HEK293 (cell line): ENCODE data around the gene RNF212.

Source experiments
- CTCF ChIA-PET: fragments of 350-600 bp; formaldehyde crosslinking; extraction: SDS; loops from one replicate; lab custom pipeline; 2021; ENCODE audit warnings: antibody characterized with exemption; lab: Yijun Ruan, JAX
- POLR2A ChIA-PET: fragments of 300-600 bp; formaldehyde crosslinking; extraction: SDS; loops from one replicate; lab custom pipeline; 2020; ENCODE audit warnings: antibody characterized with exemption, inconsistent platforms; lab: Yijun Ruan, JAX
- H3K27ac ChIP-seq: fragments of 200-500 bp; sonication (Bioruptor generic); 2 replicates; pipeline ENCODE4 v1.5.1; 2014; ENCODE audit warnings: low read depth, low read length, control low read depth, inconsistent platforms; ENCODE audit errors: extremely low read depth
- H3K36me3 ChIP-seq, 2 experiments: fragments of 200-500 bp in 1 of 2; sonication (Bioruptor generic) in 1 of 2; 1 replicate in 1 of 2; 2 replicates in 1 of 2; pipeline ENCODE4 v1.5.1; 2014 to 2017; ENCODE audit warnings: inconsistent platforms in 2 of 2, low read length in 2 of 2; ENCODE audit not compliant: control insufficient read depth in 2 of 2, insufficient read depth in 1 of 2
- H3K4me1 ChIP-seq: fragments of 200-500 bp; sonication (Bioruptor generic); 2 replicates; pipeline ENCODE4 v1.5.1; 2014; ENCODE audit warnings: mild to moderate bottlenecking, low read length, inconsistent platforms; ENCODE audit not compliant: control insufficient read depth, insufficient read depth
- H3K4me3 ChIP-seq: 2 replicates; pipeline ENCODE4 v1.5.1; 2011; ENCODE audit warnings: low read depth, mild to moderate bottlenecking, control low read depth, low read length, moderate library complexity
- H3K9me3 ChIP-seq: fragments of 200-500 bp; sonication (Bioruptor generic); 2 replicates; pipeline ENCODE4 v1.5.1; 2014; ENCODE audit warnings: low read depth, low read length, inconsistent platforms; ENCODE audit not compliant: control insufficient read depth, insufficient read depth
- FEZF1 ChIP-seq: fragments of 450-650 bp; formaldehyde crosslinking; IDR thresholded peaks from 2 replicates; pipeline ENCODE4 v1.5.1; 2016; ENCODE audit warnings: missing biosample characterization, missing genetic modification characterization
- GLI2 ChIP-seq: fragments of 450-650 bp; formaldehyde crosslinking; IDR thresholded peaks from 2 replicates; pipeline ENCODE4; 2017; ENCODE audit warnings: missing biosample characterization, missing genetic modification characterization, low read depth, borderline replicate concordance
- TRIM28 ChIP-seq: IDR thresholded peaks from 2 replicates; pipeline ENCODE4 v1.6.1; 2011; ENCODE audit warnings: low read length, control low read depth, borderline replicate concordance
- WT1 ChIP-seq: fragments of 450-650 bp; formaldehyde crosslinking; IDR thresholded peaks from 2 replicates; pipeline ENCODE4 v1.5.1; 2016; ENCODE audit warnings: missing biosample characterization, missing genetic modification characterization
- ZBTB20 ChIP-seq: fragments of 450-650 bp; formaldehyde crosslinking; IDR thresholded peaks from 2 replicates; pipeline ENCODE4 v1.5.1; 2016; ENCODE audit warnings: missing biosample characterization, missing genetic modification characterization
- ZBTB48 ChIP-seq: fragments of 450-650 bp; formaldehyde crosslinking; IDR thresholded peaks from 2 replicates; pipeline ENCODE4 v1.5.1; 2016; ENCODE audit warnings: missing biosample characterization, missing genetic modification characterization
- ZNF138 ChIP-seq: fragments of 450-650 bp; formaldehyde crosslinking; IDR thresholded peaks from 2 replicates; pipeline ENCODE4 v1.5.1; 2016; ENCODE audit warnings: missing biosample characterization, missing genetic modification characterization, borderline replicate concordance
- ZNF184 ChIP-seq: fragments of 450-650 bp; IDR thresholded peaks from 2 replicates; pipeline ENCODE4 v1.5.1; 2018; ENCODE audit warnings: missing biosample characterization, mild to moderate bottlenecking, missing genetic modification characterization
- ZNF2 ChIP-seq: fragments of 450-650 bp; formaldehyde crosslinking; IDR thresholded peaks from 2 replicates; pipeline ENCODE4 v1.5.1; 2016; ENCODE audit warnings: missing biosample characterization, missing genetic modification characterization
- ZNF211 ChIP-seq: fragments of 450-650 bp; formaldehyde crosslinking; IDR thresholded peaks from 2 replicates; pipeline ENCODE4 v1.5.1; 2016; ENCODE audit warnings: low read depth, missing biosample characterization, missing genetic modification characterization
- ZNF221 ChIP-seq: fragments of 450-650 bp; formaldehyde crosslinking; IDR thresholded peaks from 2 replicates; pipeline ENCODE4 v1.5.1; 2017; ENCODE audit warnings: missing biosample characterization, missing genetic modification characterization, borderline replicate concordance
- ZNF266 ChIP-seq: fragments of 450-650 bp; formaldehyde crosslinking; IDR thresholded peaks from 2 replicates; pipeline ENCODE4 v1.5.1; 2016; ENCODE audit warnings: missing biosample characterization, missing genetic modification characterization, low read depth
- ZNF274 ChIP-seq, 2 experiments: fragments of 200-500 bp in 1 of 2; fragments of 450-650 bp in 1 of 2; sonication (Bioruptor generic) in 1 of 2; formaldehyde crosslinking in 1 of 2; IDR thresholded peaks; 2 replicates each; pipeline versions ENCODE4 v1.5.1 to v1.6.1; 2014 to 2016; ENCODE audit warnings: borderline replicate concordance in 1 of 2, inconsistent platforms in 1 of 2, low read length in 1 of 2, missing biosample characterization in 1 of 2, missing genetic modification characterization in 1 of 2
- ZNF335 ChIP-seq: fragments of 450-650 bp; formaldehyde crosslinking; conservative IDR thresholded peaks from 2 replicates; pipeline ENCODE4 v1.5.1; 2016; ENCODE audit warnings: missing biosample characterization, missing genetic modification characterization
- ZNF555 ChIP-seq: fragments of 450-650 bp; formaldehyde crosslinking; conservative IDR thresholded peaks from 2 replicates; pipeline ENCODE4 v1.5.1; 2017; ENCODE audit warnings: missing biosample characterization, mild to moderate bottlenecking, missing genetic modification characterization, inconsistent platforms
- ZNF792 ChIP-seq: fragments of 450-650 bp; formaldehyde crosslinking; IDR thresholded peaks from 2 replicates; pipeline ENCODE4 v1.5.1; 2016; ENCODE audit warnings: missing biosample characterization, missing genetic modification characterization
- TF ChIP-seq, protein P1 (sequence below): fragments of 450-650 bp; formaldehyde crosslinking; IDR thresholded peaks from 2 replicates; pipeline ENCODE4 v1.5.0; 2017; ENCODE audit warnings: missing biosample characterization, missing genetic modification characterization, borderline replicate concordance
- TF ChIP-seq, protein P2 (sequence below): fragments of 450-650 bp; formaldehyde crosslinking; IDR thresholded peaks from 2 replicates; pipeline ENCODE4 v1.5.1; 2017; ENCODE audit warnings: missing biosample characterization, missing genetic modification characterization
- TF ChIP-seq, protein P3 (sequence below): fragments of 450-650 bp; formaldehyde crosslinking; IDR thresholded peaks from 2 replicates; pipeline ENCODE4 v1.5.1; 2016; ENCODE audit warnings: missing biosample characterization, missing genetic modification characterization, low read depth
- TF ChIP-seq, protein P4 (sequence below): fragments of 450-650 bp; formaldehyde crosslinking; IDR thresholded peaks from 2 replicates; pipeline ENCODE4 v1.5.1; 2017; ENCODE audit warnings: missing biosample characterization, missing genetic modification characterization
- TF ChIP-seq, protein P5 (sequence below): fragments of 450-650 bp; formaldehyde crosslinking; IDR thresholded peaks from 2 replicates; pipeline ENCODE4 v1.5.1; 2016; ENCODE audit warnings: missing biosample characterization, missing genetic modification characterization

Gene RNF212

DNA sequence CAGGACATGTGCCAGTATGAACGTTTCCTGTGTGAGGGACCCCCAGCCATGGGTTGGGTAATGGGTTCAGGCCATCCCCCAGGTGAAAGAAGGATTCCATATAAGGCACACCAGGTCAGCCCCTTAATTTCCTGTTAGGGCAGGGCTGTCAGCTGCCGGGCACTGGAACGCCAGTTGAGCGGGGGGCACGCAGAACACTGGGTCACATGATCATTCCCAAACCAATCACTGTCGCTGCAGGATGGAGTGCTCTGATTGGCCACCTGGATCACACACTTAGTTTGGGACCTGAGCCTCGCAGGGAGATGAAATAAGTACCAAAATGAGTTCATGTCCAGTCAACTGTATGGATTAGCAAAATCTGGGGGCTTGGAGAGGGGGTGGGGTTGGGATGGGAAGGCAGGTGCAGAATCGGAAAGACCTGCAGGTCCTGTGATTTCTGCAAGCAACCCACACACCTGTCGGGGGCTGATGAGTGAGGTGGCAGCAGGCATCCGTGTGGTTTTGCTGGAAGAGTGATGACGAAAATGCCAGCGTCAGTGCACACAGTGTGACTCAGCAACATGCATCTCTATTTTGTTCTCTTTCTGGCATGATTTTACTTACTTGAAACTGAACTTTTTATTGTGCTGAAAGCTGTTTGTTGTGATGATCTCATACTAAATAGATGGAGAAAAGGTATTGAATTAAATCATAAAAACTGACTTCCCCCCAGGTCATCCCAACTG is 32.2 kb downstream of the RNF212 start:
- H3K36me3 ChIP-seq, result no peaks in the 10 kb centered on the region
- ChIA-PET CTCF (no interaction called here), POLR2A (no interaction called here)
- no peak overlapping the region for H3K4me3 ChIP-seq
- TF ChIP-seq ZNF335 (no peak), TRIM28 (no peak), ZNF792 (no peak), ZNF555 (tag by site-specific recombination) (no peak), ZNF274 (IDR thresholded peaks at IDR 0.05; ENCODE audit: low read length) (no peak), ZNF274 (tag by site-specific recombination; IDR thresholded peaks at IDR 0.05; ENCODE audit: borderline replicate concordance) (no peak), ZBTB48 (tag by site-specific recombination) (no peak), ZBTB20 (tag by site-specific recombination) (no peak), ZNF138 (no peak), FEZF1 (no peak), GLI2 (tag by site-specific recombination) (no peak), ZNF2 (tag by site-specific recombination) (no peak)
- TF ChIP-seq, protein P1, sequence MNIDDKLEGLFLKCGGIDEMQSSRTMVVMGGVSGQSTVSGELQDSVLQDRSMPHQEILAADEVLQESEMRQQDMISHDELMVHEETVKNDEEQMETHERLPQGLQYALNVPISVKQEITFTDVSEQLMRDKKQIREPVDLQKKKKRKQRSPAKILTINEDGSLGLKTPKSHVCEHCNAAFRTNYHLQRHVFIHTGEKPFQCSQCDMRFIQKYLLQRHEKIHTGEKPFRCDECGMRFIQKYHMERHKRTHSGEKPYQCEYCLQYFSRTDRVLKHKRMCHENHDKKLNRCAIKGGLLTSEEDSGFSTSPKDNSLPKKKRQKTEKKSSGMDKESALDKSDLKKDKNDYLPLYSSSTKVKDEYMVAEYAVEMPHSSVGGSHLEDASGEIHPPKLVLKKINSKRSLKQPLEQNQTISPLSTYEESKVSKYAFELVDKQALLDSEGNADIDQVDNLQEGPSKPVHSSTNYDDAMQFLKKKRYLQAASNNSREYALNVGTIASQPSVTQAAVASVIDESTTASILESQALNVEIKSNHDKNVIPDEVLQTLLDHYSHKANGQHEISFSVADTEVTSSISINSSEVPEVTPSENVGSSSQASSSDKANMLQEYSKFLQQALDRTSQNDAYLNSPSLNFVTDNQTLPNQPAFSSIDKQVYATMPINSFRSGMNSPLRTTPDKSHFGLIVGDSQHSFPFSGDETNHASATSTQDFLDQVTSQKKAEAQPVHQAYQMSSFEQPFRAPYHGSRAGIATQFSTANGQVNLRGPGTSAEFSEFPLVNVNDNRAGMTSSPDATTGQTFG (tag by site-specific recombination), result no peak
- TF ChIP-seq, protein P2, sequence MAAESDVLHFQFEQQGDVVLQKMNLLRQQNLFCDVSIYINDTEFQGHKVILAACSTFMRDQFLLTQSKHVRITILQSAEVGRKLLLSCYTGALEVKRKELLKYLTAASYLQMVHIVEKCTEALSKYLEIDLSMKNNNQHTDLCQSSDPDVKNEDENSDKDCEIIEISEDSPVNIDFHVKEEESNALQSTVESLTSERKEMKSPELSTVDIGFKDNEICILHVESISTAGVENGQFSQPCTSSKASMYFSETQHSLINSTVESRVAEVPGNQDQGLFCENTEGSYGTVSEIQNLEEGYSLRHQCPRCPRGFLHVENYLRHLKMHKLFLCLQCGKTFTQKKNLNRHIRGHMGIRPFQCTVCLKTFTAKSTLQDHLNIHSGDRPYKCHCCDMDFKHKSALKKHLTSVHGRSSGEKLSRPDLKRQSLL (tag by site-specific recombination), result no peak
- H3K9me3 ChIP-seq, result no peaks in the 10 kb centered on the region
- H3K4me1 ChIP-seq, result no peaks in the 10 kb centered on the region
- H3K27ac ChIP-seq, result no peak overlapping the region

DNA sequence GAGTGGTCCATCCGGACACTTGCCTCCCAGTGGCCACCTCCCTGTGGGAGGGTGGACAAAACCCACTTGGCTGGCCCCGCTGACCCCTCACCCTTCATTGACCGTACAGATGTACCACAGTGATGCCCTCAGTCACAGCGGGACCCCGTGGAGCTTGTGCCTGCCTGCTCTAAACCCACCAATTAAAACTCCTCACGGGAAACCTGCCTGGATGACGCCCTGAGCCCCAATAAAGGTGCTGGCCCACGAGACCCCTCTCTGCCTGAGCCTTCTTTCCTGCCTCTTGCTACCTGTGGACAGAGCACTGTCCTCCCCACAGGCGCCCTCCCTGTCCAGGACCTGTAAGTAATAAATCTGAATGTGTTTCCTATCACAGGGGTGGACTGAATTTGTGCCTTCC is 32.9 kb downstream of the RNF212 start:
- POLR2A ChIA-PET, result no interaction called here
- Histone ChIP-seq H3K36me3 (no peaks in the 10 kb centered on the region), H3K4me3 (no peak overlapping the region), H3K27ac (no peak overlapping the region), H3K9me3 (no peaks in the 10 kb centered on the region), H3K4me1 (no peaks in the 10 kb centered on the region)
- no peak for TF ChIP-seq ZNF221 (tag by site-specific recombination)
- TF ChIP-seq ZNF266 (tag by site-specific recombination), result peak; percentile 69; the same call in 1 of the 2 replicates
- CTCF ChIA-PET, result no interaction called here

DNA sequence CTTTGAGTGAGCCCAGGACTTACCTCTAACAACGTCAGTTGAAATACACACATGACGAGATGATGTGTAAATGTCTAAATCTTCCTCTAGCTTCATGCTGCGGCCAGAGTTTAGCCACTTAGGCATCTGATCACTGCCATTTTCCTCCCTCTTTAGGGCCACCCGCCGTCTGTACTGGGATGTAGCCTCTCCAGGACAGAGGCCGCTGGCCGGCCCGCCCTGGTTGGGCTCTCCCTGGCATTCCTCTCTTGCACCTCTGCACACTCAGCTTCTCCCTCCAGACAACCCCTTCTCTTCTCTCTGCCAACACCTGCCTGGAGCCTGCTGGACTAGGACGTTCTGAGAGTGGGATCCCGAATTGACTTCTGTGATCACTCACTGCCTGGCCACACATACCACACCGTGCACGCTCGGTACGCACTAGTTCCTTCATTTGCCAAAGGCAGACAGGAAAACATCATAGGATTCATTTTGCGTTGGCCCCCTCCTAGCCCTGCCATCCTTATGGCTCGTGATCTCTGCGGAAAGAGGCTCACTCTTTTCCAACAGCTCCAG is 33.6 kb downstream of the RNF212 start:
- Histone ChIP-seq H3K36me3 (no peaks in the 10 kb centered on the region), H3K4me3 (no peak overlapping the region), H3K27ac (no peak overlapping the region), H3K4me1 (no peaks in the 10 kb centered on the region), H3K9me3 (no peaks in the 10 kb centered on the region)
- CTCF ChIA-PET, result no interaction called here
- POLR2A ChIA-PET, result no interaction called here
- TF ChIP-seq ZNF211 (tag by site-specific recombination) (no peak), ZNF555 (tag by site-specific recombination) (no peak), ZNF184 (tag by site-specific recombination) (no peak), WT1 (tag by site-specific recombination) (no peak)
- TF ChIP-seq, protein P3, sequence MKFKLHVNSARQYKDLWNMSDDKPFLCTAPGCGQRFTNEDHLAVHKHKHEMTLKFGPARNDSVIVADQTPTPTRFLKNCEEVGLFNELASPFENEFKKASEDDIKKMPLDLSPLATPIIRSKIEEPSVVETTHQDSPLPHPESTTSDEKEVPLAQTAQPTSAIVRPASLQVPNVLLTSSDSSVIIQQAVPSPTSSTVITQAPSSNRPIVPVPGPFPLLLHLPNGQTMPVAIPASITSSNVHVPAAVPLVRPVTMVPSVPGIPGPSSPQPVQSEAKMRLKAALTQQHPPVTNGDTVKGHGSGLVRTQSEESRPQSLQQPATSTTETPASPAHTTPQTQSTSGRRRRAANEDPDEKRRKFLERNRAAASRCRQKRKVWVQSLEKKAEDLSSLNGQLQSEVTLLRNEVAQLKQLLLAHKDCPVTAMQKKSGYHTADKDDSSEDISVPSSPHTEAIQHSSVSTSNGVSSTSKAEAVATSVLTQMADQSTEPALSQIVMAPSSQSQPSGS (tag by site-specific recombination), result no peak
- TF ChIP-seq, protein P4, sequence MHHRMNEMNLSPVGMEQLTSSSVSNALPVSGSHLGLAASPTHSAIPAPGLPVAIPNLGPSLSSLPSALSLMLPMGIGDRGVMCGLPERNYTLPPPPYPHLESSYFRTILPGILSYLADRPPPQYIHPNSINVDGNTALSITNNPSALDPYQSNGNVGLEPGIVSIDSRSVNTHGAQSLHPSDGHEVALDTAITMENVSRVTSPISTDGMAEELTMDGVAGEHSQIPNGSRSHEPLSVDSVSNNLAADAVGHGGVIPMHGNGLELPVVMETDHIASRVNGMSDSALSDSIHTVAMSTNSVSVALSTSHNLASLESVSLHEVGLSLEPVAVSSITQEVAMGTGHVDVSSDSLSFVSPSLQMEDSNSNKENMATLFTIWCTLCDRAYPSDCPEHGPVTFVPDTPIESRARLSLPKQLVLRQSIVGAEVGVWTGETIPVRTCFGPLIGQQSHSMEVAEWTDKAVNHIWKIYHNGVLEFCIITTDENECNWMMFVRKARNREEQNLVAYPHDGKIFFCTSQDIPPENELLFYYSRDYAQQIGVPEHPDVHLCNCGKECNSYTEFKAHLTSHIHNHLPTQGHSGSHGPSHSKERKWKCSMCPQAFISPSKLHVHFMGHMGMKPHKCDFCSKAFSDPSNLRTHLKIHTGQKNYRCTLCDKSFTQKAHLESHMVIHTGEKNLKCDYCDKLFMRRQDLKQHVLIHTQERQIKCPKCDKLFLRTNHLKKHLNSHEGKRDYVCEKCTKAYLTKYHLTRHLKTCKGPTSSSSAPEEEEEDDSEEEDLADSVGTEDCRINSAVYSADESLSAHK (tag by site-specific recombination), result no peak
- TF ChIP-seq, protein P5, sequence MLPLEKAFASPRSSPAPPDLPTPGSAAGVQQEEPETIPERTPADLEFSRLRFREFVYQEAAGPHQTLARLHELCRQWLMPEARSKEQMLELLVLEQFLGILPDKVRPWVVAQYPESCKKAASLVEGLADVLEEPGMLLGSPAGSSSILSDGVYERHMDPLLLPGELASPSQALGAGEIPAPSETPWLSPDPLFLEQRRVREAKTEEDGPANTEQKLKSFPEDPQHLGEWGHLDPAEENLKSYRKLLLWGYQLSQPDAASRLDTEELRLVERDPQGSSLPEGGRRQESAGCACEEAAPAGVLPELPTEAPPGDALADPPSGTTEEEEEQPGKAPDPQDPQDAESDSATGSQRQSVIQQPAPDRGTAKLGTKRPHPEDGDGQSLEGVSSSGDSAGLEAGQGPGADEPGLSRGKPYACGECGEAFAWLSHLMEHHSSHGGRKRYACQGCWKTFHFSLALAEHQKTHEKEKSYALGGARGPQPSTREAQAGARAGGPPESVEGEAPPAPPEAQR (tag by site-specific recombination), result no peak
